ENCODE data around the gene PBX3. TPM values are rescaled to one million over a fixed set of nuclear protein-coding genes. Genes with fewer than 3 reads are reported as not detected.

The PBX3 gene
- total RNA-seq, 1 experiment from 2014 or later: 46.0 TPM

DNA sequence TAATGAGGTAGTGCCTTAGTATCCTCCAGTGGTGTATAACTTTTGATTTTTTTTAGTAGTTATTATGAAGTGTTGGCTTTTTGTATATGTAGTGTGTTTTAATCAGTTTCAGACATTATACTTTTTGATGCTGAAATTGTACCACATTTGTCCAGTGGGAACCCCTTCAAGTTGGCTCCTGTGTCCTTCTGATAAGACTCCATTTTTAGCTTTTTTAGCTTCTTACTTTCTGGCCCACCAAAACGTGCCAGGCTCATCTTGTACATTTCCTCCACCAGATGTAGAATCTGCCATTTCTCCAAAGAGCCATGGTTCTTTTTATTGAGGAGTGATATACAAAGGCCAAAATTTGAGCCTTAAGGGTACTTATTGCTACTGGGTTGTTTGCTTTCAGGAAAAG is 84.4 kb downstream of the PBX3 start:
- Histone ChIP-seq H3K4me2 (ENCODE audit: insufficient read depth, insufficient read length, low read length) (no peak overlapping the region), H2BK12ac (ENCODE audit: insufficient read length, low read depth, low read length) (no peak overlapping the region), H3K9ac (ENCODE audit: extremely low read depth, insufficient read length, low read length) (no peak overlapping the region), H4K5ac (ENCODE audit: insufficient read length, low read depth, low read length) (no peak overlapping the region), H2AK5ac (ENCODE audit: insufficient read length, low read length) (no peak overlapping the region), H3K79me1 (ENCODE audit: insufficient read depth, low read depth, low read length, poor library complexity, severe bottlenecking) (no peaks in the 10 kb centered on the region), H3K23me2 (ENCODE audit: insufficient read length, low read depth, low read length, poor library complexity, severe bottlenecking) (no peaks in the 10 kb centered on the region), H3T11ph (ENCODE audit: low read length) (no peak overlapping the region), H3K27me3 (ENCODE audit: insufficient read depth, low read length) (no peaks in the 10 kb centered on the region), H4K20me1 (ENCODE audit: control insufficient read depth, insufficient read depth, insufficient read length) (no peaks in the 10 kb centered on the region), H3K14ac (ENCODE audit: insufficient read depth, low read length) (no peak overlapping the region), H3K56ac (ENCODE audit: insufficient read length, low read depth, low read length) (no peak overlapping the region), H2BK20ac (ENCODE audit: low read depth, low read length, poor library complexity, severe bottlenecking) (no peak overlapping the region), H2BK15ac (ENCODE audit: low read depth, low read length) (no peak overlapping the region), H3K23ac (ENCODE audit: insufficient read length, low read depth, low read length) (no peak overlapping the region), H3K4ac (ENCODE audit: low read depth, low read length) (no peak overlapping the region), H3K79me2 (ENCODE audit: insufficient read depth, low read length) (peaks cover 2% of the 10 kb centered on the region; the same call in 1 of the 2 replicates), H3K4me1 (ENCODE audit: insufficient read depth, low read length) (no peaks in the 10 kb centered on the region), H3K18ac (ENCODE audit: insufficient read length, low read depth, low read length) (no peak overlapping the region), H2BK5ac (ENCODE audit: insufficient read length, low read length) (no peak overlapping the region), H3K27ac (ENCODE audit: insufficient read length, low read depth, low read length) (no peak overlapping the region), H2BK120ac (ENCODE audit: low read depth, low read length, poor library complexity, severe bottlenecking) (no peak overlapping the region), H4K91ac (ENCODE audit: insufficient read length, low read depth, low read length) (no peak overlapping the region), H4K8ac (replicated peaks; ENCODE audit: insufficient read length, low read depth, low read length) (no peak overlapping the region), H3K9me3 (ENCODE audit: control insufficient read depth, low read depth, low read length) (no peaks in the 10 kb centered on the region), H2AFZ (ENCODE audit: low read length) (no peak overlapping the region)
- no peak for DNase-seq
- no peaks in the 10 kb centered on the region; a peak in 1 of 4 replicates for H3K4me1 Mint-ChIP-seq
- no peak overlapping the region for H3K4me3 Mint-ChIP-seq
- no peaks in the 10 kb centered on the region for H3K27me3 Mint-ChIP-seq (ENCODE audit: low read depth)
- no peaks in the 10 kb centered on the region for H3K9me3 Mint-ChIP-seq
- no CpG with 5 or more reads among the region's 1 CpG for WGBS (ENCODE audit: extremely low coverage, insufficient read length, low lambda C conversion rate)
- peaks cover 0 to 10% (median 2%) of the 10 kb centered on the region in 3 experiments; a peak in 2 of 7 replicates for H3K36me3 Mint-ChIP-seq (ENCODE audit: insufficient read depth in 1 of 3, low read depth in 3 of 3)
- TF ChIP-seq, protein P1, sequence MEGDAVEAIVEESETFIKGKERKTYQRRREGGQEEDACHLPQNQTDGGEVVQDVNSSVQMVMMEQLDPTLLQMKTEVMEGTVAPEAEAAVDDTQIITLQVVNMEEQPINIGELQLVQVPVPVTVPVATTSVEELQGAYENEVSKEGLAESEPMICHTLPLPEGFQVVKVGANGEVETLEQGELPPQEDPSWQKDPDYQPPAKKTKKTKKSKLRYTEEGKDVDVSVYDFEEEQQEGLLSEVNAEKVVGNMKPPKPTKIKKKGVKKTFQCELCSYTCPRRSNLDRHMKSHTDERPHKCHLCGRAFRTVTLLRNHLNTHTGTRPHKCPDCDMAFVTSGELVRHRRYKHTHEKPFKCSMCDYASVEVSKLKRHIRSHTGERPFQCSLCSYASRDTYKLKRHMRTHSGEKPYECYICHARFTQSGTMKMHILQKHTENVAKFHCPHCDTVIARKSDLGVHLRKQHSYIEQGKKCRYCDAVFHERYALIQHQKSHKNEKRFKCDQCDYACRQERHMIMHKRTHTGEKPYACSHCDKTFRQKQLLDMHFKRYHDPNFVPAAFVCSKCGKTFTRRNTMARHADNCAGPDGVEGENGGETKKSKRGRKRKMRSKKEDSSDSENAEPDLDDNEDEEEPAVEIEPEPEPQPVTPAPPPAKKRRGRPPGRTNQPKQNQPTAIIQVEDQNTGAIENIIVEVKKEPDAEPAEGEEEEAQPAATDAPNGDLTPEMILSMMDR (conservative IDR thresholded peaks at IDR 0.05): no peak
- no peak overlapping the region for H3K27ac Mint-ChIP-seq
